ENCODE results near the gene ZNF665.
"Not testable (repeated sequence)": the region's sequence is repeated elsewhere in the genome, so short reads cannot be mapped to it uniquely, and the experiment has no call there.

The ZNF665 gene

GRCh38 chr19:53156850-53157249 is 36.3 kb downstream of the ZNF665 start:
- DNase-seq, result no peak

- no peak for DNase-seq
Observed at GRCh38 chr19:53147645-53148044, 45.5 kb downstream of the ZNF665 start.

GRCh38 chr19:53140351-53140750 is 52.8 kb downstream of the ZNF665 start:
- no peak for DNase-seq

GRCh38 chr19:53136432-53136831 is 56.7 kb downstream of the ZNF665 start:
- no peak for DNase-seq

GRCh38 chr19:53132141-53132991 is 60.8 kb downstream of the ZNF665 start, which contains the start of gene ZNF415:
Gene ZNF415, minus strand, starts transcription at chr19:53132910. Its CDS starts 10,234 bp downstream, at chr19:53122676.
- DNase-seq, result no peak

GRCh38 chr19:53131727-53132126 is 61.4 kb downstream of the ZNF665 start:
- no peak for DNase-seq

- no peak for DNase-seq
Observed at GRCh38 chr19:53131085-53131590, 62.0 kb downstream of the ZNF665 start.

- no peak for DNase-seq
Observed at GRCh38 chr19:53130506-53130905, 62.7 kb downstream of the ZNF665 start.

- not testable (repeated sequence) for DNase-seq
Observed at GRCh38 chr19:53126733-53127526, 66.2 kb downstream of the ZNF665 start.

GRCh38 chr19:53123400-53123799 is 69.8 kb downstream of the ZNF665 start:
- no peak for DNase-seq

Measured in NCI-H510A (cell line).